Activated T-helper 2 cell treated with anti-CD3 and anti-CD28 coated beads, Interferon-gamma antibody, Interleukin-2, Interleukin-4, amounts not matched to agents 10 μg/mL and 5 μg/mL and 100 μg/mL, durations not matched to agents 14 hours and 24 hours and 36 hours (primary cell): ENCODE measurements around the gene MYH9. TPM values are rescaled to one million over a fixed set of nuclear protein-coding genes. Genes with fewer than 3 reads are reported as not detected.

ENCODE experiments used
- total RNA-seq: library from RNA; stranded (reverse); gene quantifications from 2 replicates; pipeline ENCODE4 v1.2.3, GENCODE V29; 2022

Gene MYH9
- total RNA-seq, 1 donor from 2014 or later, result 619 TPM

Other genes starting within 250 kb of the MYH9 start
- gene APOL3, start 227.2 kb downstream of the MYH9 start, total RNA-seq, result 35.6 and 48.3 TPM in 2 replicates
- 0.48 and 0.52 TPM in 2 replicates for gene APOL4, start 186.2 kb downstream of the MYH9 start, total RNA-seq
- gene APOL2, start 148.4 kb downstream of the MYH9 start, total RNA-seq, result 54.7 and 55.4 TPM in 2 replicates
- 28.5 and 31.5 TPM in 2 replicates for gene APOL1, start 134.8 kb downstream of the MYH9 start, total RNA-seq
- 94.0 and 95.1 TPM in 2 replicates for gene TXN2, start 93.7 kb upstream of the MYH9 start, total RNA-seq
- gene FOXRED2, start 119.1 kb upstream of the MYH9 start, total RNA-seq, result 17.6 and 21.0 TPM in 2 replicates
- gene EIF3D, start 141.2 kb upstream of the MYH9 start, total RNA-seq, result 300 and 316 TPM in 2 replicates